Body of pancreas (tissue), 4 donors: ENCODE results near the gene KRT34.

Source experiments
- CTCF ChIP-seq, 7 experiments: fragments of 450-650 bp in 4 of 7; fragments of 200-600 bp in 3 of 7; sonication (generic) in 3 of 7; IDR thresholded peaks; one replicate each; pipeline ENCODE4 v1.5.1; 2016 to 2019; ENCODE audit warnings: antibody characterized with exemption in 7 of 7
- POLR2A ChIP-seq, 3 donors: fragments of 450-650 bp; IDR thresholded peaks; one replicate each; pipeline ENCODE4 v1.6.1; 2016; ENCODE audit warnings: antibody characterized with exemption in 3 of 3, mild to moderate bottlenecking in 2 of 3

GRCh38 chr17:41392278-41392677 lies 10.2 kb upstream of the KRT34 start:
- TF ChIP-seq POLR2A (IDR thresholded peaks at IDR 0.05) (no peak), CTCF (IDR thresholded peaks at IDR 0.05) (no peak)
